Measurements from ENCODE around the gene ASNS.

The ASNS gene

DNA sequence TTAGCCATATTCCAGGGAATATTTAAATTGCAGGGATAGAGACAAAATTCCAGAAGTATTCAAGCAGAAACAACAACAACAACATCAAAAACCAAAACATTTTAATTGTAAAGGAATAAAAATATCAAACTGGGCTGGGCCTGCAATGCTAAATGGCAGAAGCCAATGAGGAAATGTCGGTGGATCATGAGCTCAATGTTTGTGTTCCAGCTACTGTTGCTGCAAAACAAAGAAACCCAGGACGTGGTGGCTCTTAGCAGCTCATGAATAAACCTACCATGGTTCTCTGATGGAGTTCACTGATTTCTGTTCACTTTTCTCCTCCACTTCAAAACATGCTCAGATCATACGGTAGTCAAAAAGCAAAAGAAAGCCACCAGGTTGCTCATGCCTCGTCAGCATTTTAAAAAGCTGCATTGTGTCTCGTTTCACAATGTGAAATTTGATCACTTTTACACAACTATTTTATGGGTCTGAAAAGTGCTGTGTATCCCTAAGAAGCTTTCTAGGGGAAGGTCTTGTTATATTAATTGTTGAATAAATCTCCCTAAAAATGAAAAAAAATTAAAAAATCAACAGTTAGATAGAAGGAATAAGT is 54.0 kb downstream of the ASNS start:
- Mint-ChIP-seq H3K4me3 (no peak overlapping the region), H3K4me1 (no peaks in the 10 kb centered on the region), H3K9me3 (peaks cover 2% of the 10 kb centered on the region), H3K36me3 (ENCODE audit: low read depth) (no peaks in the 10 kb centered on the region), H3K27me3 (ENCODE audit: low read depth) (no peaks in the 10 kb centered on the region), H3K27ac (no peak overlapping the region)
- TF ChIP-seq, protein P1, sequence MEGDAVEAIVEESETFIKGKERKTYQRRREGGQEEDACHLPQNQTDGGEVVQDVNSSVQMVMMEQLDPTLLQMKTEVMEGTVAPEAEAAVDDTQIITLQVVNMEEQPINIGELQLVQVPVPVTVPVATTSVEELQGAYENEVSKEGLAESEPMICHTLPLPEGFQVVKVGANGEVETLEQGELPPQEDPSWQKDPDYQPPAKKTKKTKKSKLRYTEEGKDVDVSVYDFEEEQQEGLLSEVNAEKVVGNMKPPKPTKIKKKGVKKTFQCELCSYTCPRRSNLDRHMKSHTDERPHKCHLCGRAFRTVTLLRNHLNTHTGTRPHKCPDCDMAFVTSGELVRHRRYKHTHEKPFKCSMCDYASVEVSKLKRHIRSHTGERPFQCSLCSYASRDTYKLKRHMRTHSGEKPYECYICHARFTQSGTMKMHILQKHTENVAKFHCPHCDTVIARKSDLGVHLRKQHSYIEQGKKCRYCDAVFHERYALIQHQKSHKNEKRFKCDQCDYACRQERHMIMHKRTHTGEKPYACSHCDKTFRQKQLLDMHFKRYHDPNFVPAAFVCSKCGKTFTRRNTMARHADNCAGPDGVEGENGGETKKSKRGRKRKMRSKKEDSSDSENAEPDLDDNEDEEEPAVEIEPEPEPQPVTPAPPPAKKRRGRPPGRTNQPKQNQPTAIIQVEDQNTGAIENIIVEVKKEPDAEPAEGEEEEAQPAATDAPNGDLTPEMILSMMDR (IDR thresholded peaks at IDR 0.05; ENCODE audit: unreplicated experiment in 3 of 3) = no peak
